K562 (cell line): ENCODE data around the gene TUFM. TPM values are rescaled to one million over a fixed set of nuclear protein-coding genes. Genes with fewer than 3 reads are reported as not detected.
A peak's percentile ranks its signal among the peaks of the same experiment; 100 is the strongest.

ENCODE experiments used
- ATAC-seq: fragments of 200-7000 bp; cut with Tn5 transposase; 3 replicates; pipeline ENCODE4 v1.9.1; 2020; ENCODE audit warnings: moderate library complexity
- BruUV-seq: library from RNA; stranded (reverse); fragments of 400-500 nt; replicated peaks from 2 replicates; lab custom pipeline; 2021; lab: Mats Ljungman, UMichigan
- CTCF ChIA-PET: fragments of 300-600 bp; formaldehyde crosslinking; extraction: SDS; loops from one replicate; lab custom pipeline; 2021; ENCODE audit warnings: low intra/inter-chr PET ratio; lab: Yijun Ruan, JAX
- POLR2A ChIA-PET: fragments of 300-600, 350-650 bp; sonication (Branson Sonifier 250); formaldehyde crosslinking; extraction: SDS; loops from one replicate; lab custom pipeline; 2021; ENCODE audit warnings: antibody characterized with exemption, inconsistent platforms; lab: Yijun Ruan, JAX
- DNase-seq, 4 experiments: peaks; one replicate each; pipeline versions ENCODE4 v3.0.0 to v3.0.0-alpha.2; 2011 to 2018; ENCODE audit warnings: low spot score in 3 of 4, mixed read lengths in 3 of 4; ENCODE audit errors: extremely low read depth in 1 of 4
- FAIRE-seq: peaks from 2 replicates; lab custom pipeline; 2011; peaks lifted over from hg19 to GRCh38; lab: Jason Lieb, UNC
- H2AFZ ChIP-seq: 2 replicates; pipeline ENCODE4 v1.6.0; 2011; ENCODE audit warnings: low read depth, low read length, control low read depth, inconsistent platforms
- H3K27ac ChIP-seq: fragments of 200-600 bp; 3 replicates; pipeline ENCODE4 v1.8.0; 2011; ENCODE audit warnings: low read depth, mild to moderate bottlenecking, control low read depth, inconsistent platforms, low read length, moderate library complexity, mixed read lengths; ENCODE audit errors: extremely low read depth
- H3K27me3 ChIP-seq, 2 experiments: fragments of 300-600 bp in 1 of 2; 2 replicates in 1 of 2; 3 replicates in 1 of 2; pipeline versions ENCODE4 v1.6.0 to v1.8.0; 2011; ENCODE audit warnings: inconsistent platforms in 2 of 2, low read length in 2 of 2, mild to moderate bottlenecking in 1 of 2, mixed read lengths in 1 of 2, moderate library complexity in 1 of 2; ENCODE audit not compliant: control insufficient read depth in 2 of 2, insufficient read depth in 2 of 2
- H3K36me3 ChIP-seq: fragments of 300-600 bp; 3 replicates; pipeline ENCODE4 v1.8.0; 2011; ENCODE audit warnings: mild to moderate bottlenecking, low read length, inconsistent platforms; ENCODE audit not compliant: control insufficient read depth, insufficient read depth
- H3K4me1 ChIP-seq, 2 experiments: fragments of 200-600 bp in 1 of 2; replicated peaks in 1 of 2; 2 replicates in 1 of 2; 3 replicates in 1 of 2; pipeline versions ENCODE4 v1.5.1 to v1.8.0; 2011; ENCODE audit warnings: inconsistent platforms in 2 of 2, low read length in 2 of 2, mild to moderate bottlenecking in 1 of 2, mixed read lengths in 1 of 2, moderate library complexity in 1 of 2; ENCODE audit not compliant: control insufficient read depth in 2 of 2, insufficient read depth in 2 of 2
- H3K4me2 ChIP-seq: 2 replicates; pipeline ENCODE4 v1.6.1; 2011; ENCODE audit warnings: low read length, control low read depth, inconsistent platforms, mixed read lengths; ENCODE audit not compliant: insufficient read depth
- H3K4me3 ChIP-seq: fragments of 200-600 bp; sonication (generic), shearing (Covaris generic); 2 replicates; pipeline ENCODE4 v1.5.1; 2016; ENCODE audit warnings: control low read depth, inconsistent platforms
- H3K79me2 ChIP-seq: fragments of 200-600 bp; 3 replicates; pipeline ENCODE4 v1.8.0; 2011; ENCODE audit warnings: low read length, inconsistent platforms; ENCODE audit not compliant: control insufficient read depth, insufficient read depth
- H3K9ac ChIP-seq, 2 experiments: 2 replicates each; pipeline versions ENCODE4 v1.6.0 to v1.6.1; 2011; ENCODE audit warnings: low read depth in 2 of 2, low read length in 2 of 2, control low read depth in 1 of 2, inconsistent platforms in 1 of 2, mild to moderate bottlenecking in 1 of 2, mixed read lengths in 1 of 2; ENCODE audit not compliant: insufficient read depth in 1 of 2
- H3K9me1 ChIP-seq: one replicate; pipeline ENCODE4 v1.6.0; 2011; ENCODE audit warnings: inconsistent platforms, mild to moderate bottlenecking, low read length, moderate library complexity; ENCODE audit not compliant: control insufficient read depth, insufficient read depth
- H3K9me3 ChIP-seq: replicated peaks from 2 replicates; pipeline ENCODE4 v1.5.1; 2011; ENCODE audit warnings: low read depth, low read length, inconsistent platforms; ENCODE audit not compliant: control insufficient read depth, insufficient read depth
- H4K20me1 ChIP-seq: replicated peaks from 2 replicates; pipeline ENCODE4 v1.6.1; 2011; ENCODE audit warnings: low read length, inconsistent platforms, mixed read lengths; ENCODE audit not compliant: control insufficient read depth, insufficient read depth
- ADNP ChIP-seq: fragments of 200-800 bp; sonication (Bioruptor generic); IDR thresholded peaks from 2 replicates; pipeline ENCODE4 v1.6.1; 2016; ENCODE audit warnings: missing genetic modification characterization, missing compliant biosample characterization
- NKRF ChIP-seq: fragments of 450-650 bp; IDR thresholded peaks from 2 replicates; pipeline ENCODE4 v1.6.1; 2016; ENCODE audit warnings: borderline replicate concordance
- PTBP1 ChIP-seq: fragments of 200-400 bp; formaldehyde crosslinking; IDR thresholded peaks from 2 replicates; pipeline ENCODE4 v1.6.1; 2017; ENCODE audit warnings: low read depth, low read length
- RBM25 ChIP-seq: fragments of 200-400 bp; formaldehyde crosslinking; IDR thresholded peaks from 2 replicates; pipeline ENCODE4 v1.6.1; 2018; ENCODE audit warnings: low read length, low read depth, moderate library complexity; ENCODE audit not compliant: severe bottlenecking
- SREBF2 ChIP-seq: sonication (generic); formaldehyde crosslinking; IDR thresholded peaks from 2 replicates; pipeline ENCODE4 v1.4.0; 2020; ENCODE audit warnings: mild to moderate bottlenecking, missing genetic modification reagents
- ZNF121 ChIP-seq: sonication (generic); formaldehyde crosslinking; conservative IDR thresholded peaks from 2 replicates; pipeline ENCODE4 v1.8.0; 2022; ENCODE audit warnings: missing genetic modification reagents
- WGBS: fragments of 100-300 bp; shearing (Covaris generic); methylation state at CpG from one replicate; pipeline ENCODE4 v1.1.6; 2016; ENCODE audit warnings: low coverage, mixed read lengths; ENCODE audit not compliant: insufficient coverage; ENCODE audit errors: missing lambda C conversion rate; 5-methylcytosine and 5-hydroxymethylcytosine counted together
- in situ Hi-C: fragments of 300-500 bp; cut with MboI; formaldehyde crosslinking; loops from 4 replicates; pipeline ENCODE4 v1.15.0; 2018; ENCODE audit warnings: inconsistent platforms, mixed read lengths
- intact Hi-C: fragments of 100-400 bp; cut with micrococcal nuclease; formaldehyde crosslinking; loops from 2 replicates; pipeline ENCODE4 v1.14.2; 2022
- polyA plus RNA-seq, 8 experiments: library from polyadenylated mRNA; depleted of rRNA in 4 of 8; stranded (reverse) in 5 of 8; unstranded in 3 of 8; fragments of >200 nt; fragmentation: Nextera tagmentation in 2 of 8; fragmentation: Illumina TruSeq in 1 of 8; extraction: Ambion mirVana in 2 of 8; extraction: Trizol in 1 of 8; gene quantifications; 2 replicates each; pipeline versions ENCODE4 v1.2.1 to v1.2.3, GENCODE V29; 2011 to 2014; ENCODE audit warnings: inconsistent platforms in 1 of 8, missing spikeins in 1 of 8
- total RNA-seq, 7 experiments: library from RNA; depleted of rRNA in 6 of 7; stranded (reverse); fragments of >200 nt in 6 of 7; fragmentation: Illumina TruSeq in 2 of 7; extraction: Trizol in 2 of 7; gene quantifications; 2 replicates each; pipeline versions ENCODE4 v1.2.1 to v1.2.3, GENCODE V29; 2011 to 2021; ENCODE audit warnings: low replicate concordance in 1 of 7

TUFM gene
- total and polyA plus RNA-seq, 9 of the 15 experiments (the other 6 are each of a cell fraction or from before 2014, with no cell fraction given), result 34.1 to 434 (median 256) TPM

GRCh38 chr16:28846933-28847273, 755 bp upstream of the TUFM start:
- H3K27ac ChIP-seq, result peak overlapping the region; percentile 70

More at GRCh38 chr16:28846933-28847273, 755 bp upstream of the TUFM start:
- Histone ChIP-seq H2AFZ (peak overlapping the region; percentile 94), H3K9me3 (no peaks in the 10 kb centered on the region), H3K4me1 (peaks cover 4 to 24% of the 10 kb centered on the region in 2 experiments; a peak in 3 of 5 replicates), H3K4me3 (peak overlapping the region; percentile 98), H3K79me2 (peaks cover 36% of the 10 kb centered on the region), H3K9ac (peak overlapping the region; percentile 81 to 95), H4K20me1 (no peaks in the 10 kb centered on the region), H3K27me3 (no peaks in the 10 kb centered on the region), H3K9me1 (no peaks in the 10 kb centered on the region), H3K4me2 (peak overlapping the region; percentile 98), H3K36me3 (peaks cover 34% of the 10 kb centered on the region)
- peak; percentile 1 for TF ChIP-seq RBM25
- TF ChIP-seq ZNF121 (CRISPR knock-in tag), result 0 out of 2 replicates have a peak, but pooled peaks have one; percentile 2
- 0 out of 2 replicates have a peak, but pooled peaks have one; percentile 4 for TF ChIP-seq PTBP1
- 0 out of 2 replicates have a peak, but pooled peaks have one; percentile 40 for TF ChIP-seq NKRF
- TF ChIP-seq ADNP (tag), result peak; percentile 96
- TF ChIP-seq SREBF2 (CRISPR knock-in tag), result no peak
- intact Hi-C loops, result loop anchor here (1.0 to 5.0 kb wide), 2 partner anchors 16 to 35 kb away; partner anchors contain the start of gene SH2B1
- in situ Hi-C loops, result no loop called here
- CTCF ChIA-PET, result interaction anchor here (1.1 kb wide), 1 partner anchor 17 kb away, joined by 5 read pairs; the partner anchor contains the start of gene SH2B1
- FAIRE-seq (no peak), DNase-seq (peak in 1 of 4 experiments; percentile 30), ATAC-seq (peak; percentile 7)
- 5% methylated on average over 5 of the region's 5 CpGs for WGBS
- POLR2A ChIA-PET, result interaction anchor here (1.0 to 10.1 kb wide), 7 partner anchors 11 to 98 kb away, joined by 4 to 100 read pairs (median 14); partner anchors contain the start of genes RABEP2 and SH2B1
- TSS peak; percentile 67 for BruUV-seq
